Ishikawa (cell line): ENCODE results near the gene PUS10.

Experiments used
- CEBPB ChIP-seq: IDR thresholded peaks from 2 replicates; pipeline ENCODE4 v1.6.1; 2012
- CREB1 ChIP-seq: IDR thresholded peaks from 2 replicates; pipeline ENCODE4 v1.6.1; 2012; ENCODE audit warnings: low read depth
- EGR1 ChIP-seq: IDR thresholded peaks from 2 replicates; pipeline ENCODE4 v1.6.1; 2012
- EP300 ChIP-seq: IDR thresholded peaks from 2 replicates; pipeline ENCODE4 v1.6.1; 2012; ENCODE audit warnings: borderline replicate concordance
- FOXM1 ChIP-seq: IDR thresholded peaks from 2 replicates; pipeline ENCODE4 v1.6.1; 2012; ENCODE audit warnings: low read depth, borderline replicate concordance
- NFIC ChIP-seq: IDR thresholded peaks from 2 replicates; pipeline ENCODE4 v1.6.1; 2012
- RAD21 ChIP-seq: IDR thresholded peaks from 2 replicates; pipeline ENCODE4 v1.6.1; 2012; ENCODE audit warnings: low read depth
- REST ChIP-seq: IDR thresholded peaks from 2 replicates; pipeline ENCODE4 v1.6.1; 2012; ENCODE audit warnings: low read depth, mild to moderate bottlenecking
- TAF1 ChIP-seq: IDR thresholded peaks from 2 replicates; pipeline ENCODE4 v1.6.1; 2012; ENCODE audit warnings: low read depth, mild to moderate bottlenecking
- TCF12 ChIP-seq: IDR thresholded peaks from 2 replicates; pipeline ENCODE4 v1.6.1; 2012; ENCODE audit warnings: low read depth
- TEAD4 ChIP-seq: IDR thresholded peaks from 2 replicates; pipeline ENCODE4 v1.6.1; 2012
- YY1 ChIP-seq: IDR thresholded peaks from 2 replicates; pipeline ENCODE4 v1.6.1; 2012; ENCODE audit warnings: low read depth
- ZBTB7A ChIP-seq: IDR thresholded peaks from 2 replicates; pipeline ENCODE4 v1.6.1; 2012; ENCODE audit warnings: low read depth
- TF ChIP-seq, protein P1 (sequence below): IDR thresholded peaks from 2 replicates; pipeline ENCODE4 v1.6.1; 2012
- TF ChIP-seq, protein P2 (sequence below): IDR thresholded peaks from 2 replicates; pipeline ENCODE4 v1.6.1; 2012

Gene PUS10

GRCh38 chr2:60945341-60945740 lies 72.7 kb downstream of the PUS10 start:
- TF ChIP-seq TAF1 = no peak

- TF ChIP-seq, protein P1, sequence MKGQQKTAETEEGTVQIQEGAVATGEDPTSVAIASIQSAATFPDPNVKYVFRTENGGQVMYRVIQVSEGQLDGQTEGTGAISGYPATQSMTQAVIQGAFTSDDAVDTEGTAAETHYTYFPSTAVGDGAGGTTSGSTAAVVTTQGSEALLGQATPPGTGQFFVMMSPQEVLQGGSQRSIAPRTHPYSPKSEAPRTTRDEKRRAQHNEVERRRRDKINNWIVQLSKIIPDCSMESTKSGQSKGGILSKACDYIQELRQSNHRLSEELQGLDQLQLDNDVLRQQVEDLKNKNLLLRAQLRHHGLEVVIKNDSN = no peak
- TF ChIP-seq RAD21 (no peak), YY1 (no peak), CEBPB (no peak), NFIC (no peak), EGR1 (no peak)
- TF ChIP-seq, protein P2, sequence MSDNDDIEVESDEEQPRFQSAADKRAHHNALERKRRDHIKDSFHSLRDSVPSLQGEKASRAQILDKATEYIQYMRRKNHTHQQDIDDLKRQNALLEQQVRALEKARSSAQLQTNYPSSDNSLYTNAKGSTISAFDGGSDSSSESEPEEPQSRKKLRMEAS = no peak
Observed at GRCh38 chr2:60939622-60940021, 78.4 kb downstream of the PUS10 start.

DNA sequence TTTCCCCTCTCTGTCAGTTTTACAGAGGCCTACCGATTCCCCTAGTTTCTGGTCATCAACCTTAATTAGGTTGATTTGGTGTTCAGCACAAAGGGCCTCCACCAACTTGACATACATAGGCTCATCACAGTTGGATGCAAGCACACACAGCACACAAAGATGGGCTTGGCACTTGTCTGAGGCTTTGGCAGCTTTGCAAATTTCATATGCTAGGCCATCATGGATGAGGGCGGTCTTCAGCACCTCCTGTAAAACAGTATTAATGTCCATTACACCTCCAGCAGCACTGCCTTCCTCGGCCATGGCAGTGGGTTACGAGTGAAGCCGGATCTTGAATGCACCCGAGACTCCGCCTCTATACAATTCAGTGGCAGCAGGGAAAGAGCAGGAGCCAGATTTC lies 79.8 kb downstream of the PUS10 start:
- TF ChIP-seq NFIC = no peak
- TF ChIP-seq CREB1 = no peak
- TF ChIP-seq EP300 = no peak
- TF ChIP-seq, protein P2 = no peak
- no peak for TF ChIP-seq TEAD4
- no peak for TF ChIP-seq REST
- TF ChIP-seq, protein P1 = no peak
- TF ChIP-seq FOXM1 = no peak
- TF ChIP-seq YY1 = no peak
- no peak for TF ChIP-seq CEBPB
- no peak for TF ChIP-seq TCF12

GRCh38 chr2:60936757-60937156 lies 81.3 kb downstream of the PUS10 start:
- no peak for TF ChIP-seq CEBPB
- no peak for TF ChIP-seq EGR1
- TF ChIP-seq TEAD4 = no peak
- TF ChIP-seq RAD21 = no peak

DNA sequence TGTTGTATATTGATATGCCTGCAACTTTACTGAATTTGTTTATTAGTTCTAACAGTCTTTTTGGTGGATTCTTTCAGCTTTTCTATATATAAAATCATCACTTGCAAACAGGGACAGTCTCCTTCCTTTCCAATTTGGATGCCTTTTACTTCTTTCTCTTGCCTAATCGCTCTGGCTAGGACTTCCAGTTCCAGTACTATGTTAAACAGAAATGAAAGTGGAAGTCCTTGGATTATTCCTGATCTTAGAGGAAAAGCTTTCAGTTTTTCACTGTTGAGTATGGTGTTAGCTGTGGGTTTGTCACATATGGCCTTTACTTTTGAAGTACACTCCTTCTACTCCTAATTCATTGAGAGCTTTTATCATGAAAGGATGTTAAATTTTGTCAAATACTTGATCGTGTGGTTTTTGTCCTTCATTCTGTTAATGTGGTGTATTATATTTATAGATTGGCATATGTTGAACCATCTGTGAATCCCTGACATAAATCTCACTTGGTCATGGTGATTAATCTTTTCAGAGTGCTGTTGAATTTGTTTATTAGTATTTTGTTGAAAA lies 83.8 kb downstream of the PUS10 start:
- TF ChIP-seq, protein P1 = no peak
- TF ChIP-seq EP300 = no peak
- TF ChIP-seq, protein P2 = no peak
- TF ChIP-seq TEAD4 = no peak
- no peak for TF ChIP-seq CEBPB
- no peak for TF ChIP-seq REST
- TF ChIP-seq CREB1 = no peak
- TF ChIP-seq FOXM1 = no peak
- no peak for TF ChIP-seq NFIC
- no peak for TF ChIP-seq TCF12
- TF ChIP-seq YY1 = no peak
- no peak for TF ChIP-seq EGR1
- TF ChIP-seq RAD21 = no peak
- TF ChIP-seq TAF1 = no peak
- no peak for TF ChIP-seq ZBTB7A

GRCh38 chr2:60932954-60933353 lies 85.1 kb downstream of the PUS10 start:
- TF ChIP-seq FOXM1 (no peak), ZBTB7A (no peak)
